NCI-H748 (cell line): Measurements from ENCODE around the gene IKZF3.
"Not testable (repeated sequence)": the region's sequence is repeated elsewhere in the genome, so short reads cannot be mapped to it uniquely, and the experiment has no call there.

Experiments used
- DNase-seq: peaks from one replicate; lab custom pipeline; 2025; ENCODE audit not compliant: unreplicated experiment; lab: John Stamatoyannopoulos, UW

IKZF3 gene

DNA sequence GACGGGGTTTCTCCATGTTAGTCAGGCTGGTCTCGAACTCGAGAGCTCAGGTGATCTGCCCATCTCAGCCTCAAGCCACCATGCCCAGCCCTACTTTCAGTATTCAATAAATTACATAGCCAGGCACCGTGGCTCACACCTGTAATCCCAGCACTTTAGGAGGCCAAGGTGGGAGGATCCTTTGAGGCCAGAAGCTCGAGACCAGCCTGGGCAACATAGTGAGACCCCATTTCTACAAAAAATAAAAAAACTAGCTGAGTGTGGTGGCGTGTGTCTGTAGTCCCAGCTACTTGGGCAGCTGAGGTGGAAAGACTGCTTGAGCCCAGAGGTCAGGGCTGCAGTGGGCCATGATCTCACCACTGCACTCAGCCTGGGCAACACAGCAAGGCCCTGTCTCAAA lies 142.0 kb downstream of the IKZF3 start:
- DNase-seq = no peak

DNA sequence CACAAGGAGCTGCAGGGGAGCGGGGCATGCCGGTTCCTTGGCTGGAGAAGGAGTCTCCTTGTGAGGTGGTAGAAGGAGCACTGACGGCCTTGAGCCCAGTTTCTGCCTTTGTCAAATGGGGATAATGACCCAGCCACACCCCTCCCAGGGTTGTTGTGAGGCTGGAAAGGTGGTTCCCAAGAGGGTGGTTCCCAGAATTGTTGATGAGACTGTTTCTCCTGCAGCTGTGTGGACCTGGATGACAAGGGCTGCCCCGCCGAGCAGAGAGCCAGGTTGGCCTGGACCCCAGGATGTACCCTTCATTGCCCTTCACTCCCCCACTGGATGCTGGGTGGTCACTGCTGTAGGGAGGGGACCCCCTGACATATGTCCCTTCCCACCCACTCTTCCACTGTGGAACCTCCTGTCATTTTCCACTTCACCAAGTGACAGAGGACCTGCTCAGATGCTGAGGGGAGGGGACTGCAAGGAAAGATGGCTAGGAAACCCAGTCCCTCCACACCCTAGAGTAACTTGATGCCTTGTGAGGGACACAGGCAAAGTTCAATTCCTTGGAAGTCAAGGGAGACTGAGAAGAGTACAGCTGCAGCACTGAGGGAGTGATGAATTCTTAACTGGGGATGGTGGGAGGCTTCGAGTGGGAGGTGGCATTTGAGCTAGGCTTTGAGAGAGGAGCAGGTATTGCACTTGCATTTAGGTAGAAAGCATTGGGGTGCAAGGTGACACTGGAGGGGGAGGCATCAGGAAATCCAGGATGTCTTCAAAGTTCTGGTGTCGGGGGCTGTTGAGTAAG lies 144.4 kb downstream of the IKZF3 start:
- no peak for DNase-seq

DNA sequence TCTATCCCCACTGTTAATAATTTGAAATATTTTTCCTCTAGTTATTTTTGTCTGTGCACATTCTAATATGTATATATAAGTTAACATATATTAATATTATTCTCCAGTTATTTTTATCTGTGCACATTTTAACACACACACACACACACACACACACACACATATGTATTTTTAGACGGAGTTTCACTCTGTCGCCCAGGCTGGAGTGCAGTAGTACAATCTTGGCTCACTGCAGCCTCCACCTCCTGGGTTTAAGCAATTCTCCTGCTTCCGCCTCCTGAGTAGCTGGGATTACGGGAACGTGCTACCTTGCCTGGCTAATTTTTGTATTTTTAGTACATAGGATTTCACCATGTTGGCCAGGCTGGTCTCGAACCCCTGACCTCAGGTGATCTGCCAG lies 146.5 kb downstream of the IKZF3 start:
- no peak for DNase-seq

DNA sequence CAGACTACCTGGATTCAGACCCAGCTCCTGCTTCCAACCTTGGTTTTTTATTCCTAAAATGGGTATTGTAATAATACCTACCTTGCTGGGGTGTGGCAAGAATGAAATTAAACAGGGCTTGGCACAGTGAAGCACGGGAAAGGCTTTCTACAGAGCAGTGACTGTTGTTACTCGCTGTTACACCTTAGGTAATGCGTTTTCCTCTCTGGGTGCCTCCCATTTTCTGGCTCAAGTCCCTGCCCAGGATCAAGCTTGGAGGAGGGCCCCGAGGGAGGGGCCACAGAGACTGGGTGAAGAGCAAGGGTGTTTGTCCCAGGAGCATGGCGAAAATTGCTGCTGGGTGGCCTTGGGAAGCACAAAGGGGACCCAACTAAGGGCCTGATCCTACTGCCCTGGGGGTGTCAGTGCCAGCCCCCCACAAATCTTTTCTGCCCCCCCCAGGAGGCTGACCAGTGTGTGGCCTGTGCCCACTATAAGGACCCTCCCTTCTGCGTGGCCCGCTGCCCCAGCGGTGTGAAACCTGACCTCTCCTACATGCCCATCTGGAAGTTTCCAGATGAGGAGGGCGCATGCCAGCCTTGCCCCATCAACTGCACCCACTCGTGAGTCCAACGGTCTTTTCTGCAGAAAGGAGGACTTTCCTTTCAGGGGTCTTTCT lies 147.1 kb downstream of the IKZF3 start:
- DNase-seq = no peak

DNA sequence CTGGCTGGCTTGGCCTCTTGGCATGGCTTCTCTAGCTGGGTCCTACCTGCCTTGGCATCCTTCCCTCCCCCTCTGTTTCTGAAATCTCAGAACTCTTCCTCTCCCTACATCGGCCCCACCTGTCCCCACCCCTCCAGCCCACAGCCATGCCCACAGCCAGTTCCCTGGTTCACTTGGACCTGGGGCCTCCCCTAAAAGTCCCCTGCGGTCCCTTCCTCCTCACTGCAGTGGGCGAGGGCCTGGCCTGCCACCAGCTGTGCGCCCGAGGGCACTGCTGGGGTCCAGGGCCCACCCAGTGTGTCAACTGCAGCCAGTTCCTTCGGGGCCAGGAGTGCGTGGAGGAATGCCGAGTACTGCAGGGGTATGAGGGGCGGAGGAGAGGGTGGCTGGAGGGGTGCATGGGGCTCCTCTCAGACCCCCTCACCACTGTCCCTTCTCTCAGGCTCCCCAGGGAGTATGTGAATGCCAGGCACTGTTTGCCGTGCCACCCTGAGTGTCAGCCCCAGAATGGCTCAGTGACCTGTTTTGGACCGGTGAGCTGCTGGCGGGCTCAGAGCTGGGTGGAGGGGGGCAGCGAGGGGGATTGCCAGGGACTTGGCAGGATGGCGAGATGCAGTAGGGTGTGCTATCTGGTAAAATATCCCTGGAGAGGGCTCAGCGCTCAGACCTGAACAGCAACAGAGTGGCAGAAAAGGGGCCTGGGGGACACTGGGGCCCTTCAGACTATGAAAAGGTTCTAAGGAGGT lies 147.9 kb downstream of the IKZF3 start:
- no peak for DNase-seq

DNA sequence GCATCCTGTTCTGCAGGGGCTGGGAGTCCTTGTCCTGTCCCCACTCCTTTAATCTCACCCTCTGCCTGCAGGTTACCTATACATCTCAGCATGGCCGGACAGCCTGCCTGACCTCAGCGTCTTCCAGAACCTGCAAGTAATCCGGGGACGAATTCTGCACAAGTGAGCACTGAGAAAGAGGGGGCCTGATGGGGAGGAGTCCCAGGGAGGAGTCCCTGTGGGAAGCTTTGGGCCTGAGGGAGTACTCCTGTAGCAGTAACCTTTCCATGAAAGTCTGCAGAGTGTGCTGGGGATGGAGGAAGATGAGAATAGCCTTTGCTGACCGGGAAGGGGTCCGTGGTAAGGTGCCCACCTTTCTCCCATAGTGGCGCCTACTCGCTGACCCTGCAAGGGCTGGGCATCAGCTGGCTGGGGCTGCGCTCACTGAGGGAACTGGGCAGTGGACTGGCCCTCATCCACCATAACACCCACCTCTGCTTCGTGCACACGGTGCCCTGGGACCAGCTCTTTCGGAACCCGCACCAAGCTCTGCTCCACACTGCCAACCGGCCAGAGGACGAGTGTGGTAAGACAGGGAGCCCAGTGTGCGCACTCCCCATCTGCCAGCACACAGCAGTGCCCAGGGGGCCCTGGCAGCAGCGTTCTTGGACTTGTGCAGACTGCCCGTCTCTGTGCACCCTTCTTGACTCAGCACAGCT lies 148.6 kb downstream of the IKZF3 start:
- DNase-seq = no peak

DNA sequence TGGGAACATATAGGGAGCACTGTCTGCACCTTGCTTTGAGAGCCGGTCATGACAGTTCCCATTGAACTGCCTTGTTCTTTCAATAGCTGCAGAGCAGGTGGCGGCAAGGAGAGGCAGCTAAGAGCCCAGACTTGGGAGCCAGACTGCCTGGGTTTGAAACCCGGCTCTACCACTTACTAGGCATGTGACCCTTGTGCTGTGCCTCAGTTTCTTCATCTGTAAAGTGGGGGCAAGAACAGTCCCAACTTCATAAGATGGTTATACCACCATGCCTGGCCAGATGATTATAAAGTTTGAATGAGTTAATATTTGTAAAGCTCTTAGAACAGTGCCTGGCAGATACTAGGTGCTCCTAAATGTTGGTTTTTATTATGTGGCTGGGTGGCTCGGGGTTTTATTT lies 149.9 kb downstream of the IKZF3 start:
- DNase-seq = no peak

DNA sequence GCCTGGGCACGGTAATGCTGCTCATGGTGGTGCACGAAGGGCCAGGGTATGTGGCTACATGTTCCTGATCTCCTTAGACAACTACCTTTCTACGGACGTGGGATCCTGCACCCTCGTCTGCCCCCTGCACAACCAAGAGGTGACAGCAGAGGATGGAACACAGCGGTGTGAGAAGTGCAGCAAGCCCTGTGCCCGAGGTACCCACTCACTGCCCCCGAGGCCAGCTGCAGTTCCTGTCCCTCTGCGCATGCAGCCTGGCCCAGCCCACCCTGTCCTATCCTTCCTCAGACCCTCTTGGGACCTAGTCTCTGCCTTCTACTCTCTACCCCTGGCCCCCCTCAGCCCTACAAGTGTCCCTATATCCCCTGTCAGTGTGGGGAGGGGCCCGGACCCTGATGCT lies 152.3 kb downstream of the IKZF3 start:
- no peak for DNase-seq

DNA sequence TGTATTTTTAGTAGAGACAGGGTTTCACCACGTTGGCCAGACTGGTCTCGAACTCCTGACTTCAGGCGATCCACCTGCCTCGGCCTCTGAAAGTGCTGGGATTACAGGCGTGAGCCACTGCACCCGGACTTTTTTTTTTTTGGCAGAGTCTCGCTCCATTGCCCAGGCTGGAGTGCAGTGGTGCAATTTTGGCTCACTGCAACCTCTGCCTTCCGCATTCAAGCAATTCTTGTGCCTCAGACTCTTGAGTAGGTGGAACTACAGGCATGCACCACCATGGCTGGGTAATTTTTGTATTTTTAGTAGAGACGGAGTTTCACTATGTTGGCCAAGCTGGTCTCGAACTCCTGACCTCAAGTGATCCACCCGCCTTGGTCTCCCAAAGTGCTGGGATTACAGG lies 153.0 kb downstream of the IKZF3 start:
- DNase-seq = not testable (repeated sequence)

DNA sequence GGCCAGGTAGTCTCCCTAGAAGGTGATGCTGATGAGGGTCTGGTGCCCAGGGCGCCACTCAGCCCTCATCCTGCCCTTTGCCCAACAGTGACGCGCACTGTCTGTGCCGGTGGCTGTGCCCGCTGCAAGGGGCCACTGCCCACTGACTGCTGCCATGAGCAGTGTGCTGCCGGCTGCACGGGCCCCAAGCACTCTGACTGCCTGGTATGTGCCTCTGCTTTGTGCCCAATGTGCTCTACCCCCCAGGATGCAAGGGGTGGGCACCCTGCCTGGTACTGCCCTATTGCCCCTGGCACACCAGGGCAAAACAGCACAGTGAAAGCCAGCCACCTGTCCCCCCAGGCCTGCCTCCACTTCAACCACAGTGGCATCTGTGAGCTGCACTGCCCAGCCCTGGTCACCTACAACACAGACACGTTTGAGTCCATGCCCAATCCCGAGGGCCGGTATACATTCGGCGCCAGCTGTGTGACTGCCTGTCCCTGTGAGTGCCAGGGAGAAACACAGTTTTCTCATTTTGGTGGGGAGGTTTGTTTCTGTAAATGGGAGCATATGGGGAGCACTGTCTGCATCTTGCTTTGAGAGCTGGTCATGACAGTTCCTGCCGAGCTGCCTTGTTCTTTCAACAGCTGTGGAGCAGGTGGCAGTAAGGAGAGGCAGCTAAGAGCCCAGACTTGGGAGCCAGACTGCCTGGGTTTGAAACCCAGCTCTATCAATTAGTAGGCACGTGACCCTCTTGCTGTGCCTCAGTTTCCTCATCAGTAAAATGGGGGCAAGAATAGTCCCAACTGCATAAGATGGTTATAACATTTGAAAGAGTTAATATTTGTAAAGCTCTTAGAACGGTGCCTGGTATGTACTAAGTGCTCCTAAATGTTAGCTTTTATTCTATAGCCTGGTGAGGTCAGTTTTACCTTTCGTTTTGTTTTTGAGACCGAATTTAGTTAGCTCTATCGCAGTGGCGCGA lies 153.8 kb downstream of the IKZF3 start:
- DNase-seq = no peak

DNA sequence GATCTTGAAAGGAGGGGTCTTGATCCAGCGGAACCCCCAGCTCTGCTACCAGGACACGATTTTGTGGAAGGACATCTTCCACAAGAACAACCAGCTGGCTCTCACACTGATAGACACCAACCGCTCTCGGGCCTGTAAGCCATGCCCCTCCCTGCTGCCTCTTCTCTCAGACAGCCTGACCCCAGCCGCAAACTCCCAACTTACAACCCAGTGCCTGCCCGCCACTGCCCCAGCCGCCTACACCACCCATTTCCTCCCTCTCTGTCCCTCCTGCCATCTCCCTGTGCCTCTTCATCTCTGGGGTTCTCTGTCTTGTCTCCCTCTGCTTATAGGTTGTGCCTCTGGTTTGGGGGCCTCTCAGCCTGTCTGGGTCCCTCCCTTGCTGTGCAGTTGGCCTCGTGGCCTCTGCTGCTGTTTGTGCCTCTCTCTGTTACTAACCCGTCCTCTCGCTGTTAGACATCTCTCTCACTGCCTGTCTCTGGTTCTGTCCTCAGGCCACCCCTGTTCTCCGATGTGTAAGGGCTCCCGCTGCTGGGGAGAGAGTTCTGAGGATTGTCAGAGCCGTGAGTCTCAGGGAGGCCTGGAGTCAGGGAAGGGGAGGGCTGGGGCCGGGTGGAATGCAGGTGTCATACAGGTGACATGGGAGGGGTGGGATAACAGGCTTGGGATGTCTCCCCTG lies 154.7 kb downstream of the IKZF3 start:
- no peak for DNase-seq
